Smooth muscle cell (in vitro differentiated cells): ENCODE measurements around the gene RPS10. TPM values are rescaled to one million over a fixed set of nuclear protein-coding genes. Genes with fewer than 3 reads are reported as not detected.

Experiments
- DNase-seq: peaks from one replicate; lab custom pipeline; 2025; ENCODE audit not compliant: unreplicated experiment; lab: John Stamatoyannopoulos, UW
- H2AFZ ChIP-seq: fragments of 200-600 bp; sonication (generic); 2 replicates; pipeline ENCODE4 v1.6.0; 2016; ENCODE audit warnings: antibody characterized with exemption, low read depth, mild to moderate bottlenecking
- H3F3A ChIP-seq: fragments of 200-600 bp; sonication (generic); 2 replicates; pipeline ENCODE4 v1.6.0; 2017; ENCODE audit warnings: antibody characterized with exemption, low read depth
- H3K27ac ChIP-seq: fragments of 200-600 bp; sonication (generic); 2 replicates; pipeline ENCODE4 v1.5.1; 2016; ENCODE audit warnings: low read depth, mild to moderate bottlenecking
- H3K27me3 ChIP-seq: fragments of 200-600 bp; sonication (generic); 2 replicates; pipeline ENCODE4 v1.6.1; 2016; ENCODE audit warnings: low read depth, mild to moderate bottlenecking
- H3K36me3 ChIP-seq: fragments of 200-600 bp; sonication (generic); 2 replicates; pipeline ENCODE4 v1.5.1; 2016; ENCODE audit warnings: low read depth
- H3K4me1 ChIP-seq: fragments of 200-600 bp; sonication (generic); 2 replicates; pipeline ENCODE4 v1.5.1; 2016; ENCODE audit warnings: low read depth
- H3K4me2 ChIP-seq: fragments of 200-600 bp; sonication (generic); 2 replicates; pipeline ENCODE4 v1.6.0; 2016; ENCODE audit warnings: mild to moderate bottlenecking
- H3K4me3 ChIP-seq: fragments of 200-600 bp; sonication (generic); 2 replicates; pipeline ENCODE4 v1.5.1; 2016; ENCODE audit warnings: mild to moderate bottlenecking
- H3K79me2 ChIP-seq: fragments of 200-600 bp; sonication (generic); 2 replicates; pipeline ENCODE4 v1.6.0; 2016; ENCODE audit warnings: low read depth, mild to moderate bottlenecking
- H3K9ac ChIP-seq: fragments of 200-600 bp; sonication (generic); 2 replicates; pipeline ENCODE4 v1.6.0; 2016; ENCODE audit warnings: low read depth
- H3K9me3 ChIP-seq: fragments of 200-600 bp; sonication (generic); replicated peaks from 2 replicates; pipeline ENCODE4 v1.5.1; 2016; ENCODE audit warnings: low read depth
- H4K20me1 ChIP-seq: fragments of 200-600 bp; sonication (generic); 2 replicates; pipeline ENCODE4 v1.6.0; 2016; ENCODE audit warnings: low read depth
- WGBS: methylation state at CpG from one replicate; pipeline ENCODE4 v1.1.7; 2016; ENCODE audit warnings: low lambda C conversion rate; 5-methylcytosine and 5-hydroxymethylcytosine counted together
- polyA plus RNA-seq: library from polyadenylated mRNA; unstranded; fragments of >200 nt; fragmentation: Nextera tagmentation; extraction: Ambion mirVana; gene quantifications from 2 replicates; pipeline ENCODE4 v1.2.1, GENCODE V29; 2016
- total RNA-seq: library from RNA; depleted of rRNA; stranded (reverse); fragments of >200 nt; gene quantifications from 2 replicates; pipeline ENCODE4 v1.2.3, GENCODE V29; 2014
- TF ChIP-seq, protein P1 (sequence below): fragments of 200-600 bp; sonication (generic); IDR thresholded peaks from 2 replicates; pipeline ENCODE4 v1.5.1; 2017; ENCODE audit warnings: borderline replicate concordance, mild to moderate bottlenecking, antibody characterized with exemption; ENCODE audit not compliant: insufficient read depth, poor library complexity, severe bottlenecking

Gene RPS10
- total and polyA plus RNA-seq, 2 experiments from 2014 or later: 660 to 2,498 TPM

DNA sequence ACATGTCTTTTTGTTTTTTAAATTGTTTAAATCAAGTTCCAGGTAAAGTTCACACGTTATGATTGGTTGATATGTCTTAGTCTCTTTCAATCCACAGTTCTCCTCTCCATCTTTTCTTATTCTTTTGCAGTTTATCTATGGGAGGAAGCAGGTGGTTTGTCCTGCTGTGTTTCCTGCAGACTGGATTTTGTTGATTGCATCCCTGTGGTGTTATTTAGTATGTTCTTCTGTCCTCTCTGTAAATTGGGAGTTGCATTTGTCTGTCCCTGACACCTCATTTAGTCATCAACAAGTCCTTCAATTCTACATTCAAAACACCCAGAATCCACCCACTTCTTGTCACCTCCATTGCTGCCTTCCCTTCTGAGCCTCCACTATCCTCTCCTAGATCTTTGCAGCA, 48.1 kb upstream of the RPS10 start:
- no peak overlapping the region for H3K9ac ChIP-seq
- TF ChIP-seq, protein P1, sequence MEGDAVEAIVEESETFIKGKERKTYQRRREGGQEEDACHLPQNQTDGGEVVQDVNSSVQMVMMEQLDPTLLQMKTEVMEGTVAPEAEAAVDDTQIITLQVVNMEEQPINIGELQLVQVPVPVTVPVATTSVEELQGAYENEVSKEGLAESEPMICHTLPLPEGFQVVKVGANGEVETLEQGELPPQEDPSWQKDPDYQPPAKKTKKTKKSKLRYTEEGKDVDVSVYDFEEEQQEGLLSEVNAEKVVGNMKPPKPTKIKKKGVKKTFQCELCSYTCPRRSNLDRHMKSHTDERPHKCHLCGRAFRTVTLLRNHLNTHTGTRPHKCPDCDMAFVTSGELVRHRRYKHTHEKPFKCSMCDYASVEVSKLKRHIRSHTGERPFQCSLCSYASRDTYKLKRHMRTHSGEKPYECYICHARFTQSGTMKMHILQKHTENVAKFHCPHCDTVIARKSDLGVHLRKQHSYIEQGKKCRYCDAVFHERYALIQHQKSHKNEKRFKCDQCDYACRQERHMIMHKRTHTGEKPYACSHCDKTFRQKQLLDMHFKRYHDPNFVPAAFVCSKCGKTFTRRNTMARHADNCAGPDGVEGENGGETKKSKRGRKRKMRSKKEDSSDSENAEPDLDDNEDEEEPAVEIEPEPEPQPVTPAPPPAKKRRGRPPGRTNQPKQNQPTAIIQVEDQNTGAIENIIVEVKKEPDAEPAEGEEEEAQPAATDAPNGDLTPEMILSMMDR: no peak
- DNase-seq: no peak
- H3K36me3 ChIP-seq: no peaks in the 10 kb centered on the region
- H3F3A ChIP-seq: no peaks in the 10 kb centered on the region
- H3K4me1 ChIP-seq: no peaks in the 10 kb centered on the region
- no peaks in the 10 kb centered on the region for H3K79me2 ChIP-seq
- no peak overlapping the region for H3K27ac ChIP-seq
- no peaks in the 10 kb centered on the region for H3K9me3 ChIP-seq
- no peaks in the 10 kb centered on the region for H3K27me3 ChIP-seq
- H4K20me1 ChIP-seq: no peaks in the 10 kb centered on the region
- no peak overlapping the region for H3K4me2 ChIP-seq
- H2AFZ ChIP-seq: no peak overlapping the region
- no peak overlapping the region for H3K4me3 ChIP-seq
- 90% methylated on average over 1 of the region's 1 CpG for WGBS

DNA sequence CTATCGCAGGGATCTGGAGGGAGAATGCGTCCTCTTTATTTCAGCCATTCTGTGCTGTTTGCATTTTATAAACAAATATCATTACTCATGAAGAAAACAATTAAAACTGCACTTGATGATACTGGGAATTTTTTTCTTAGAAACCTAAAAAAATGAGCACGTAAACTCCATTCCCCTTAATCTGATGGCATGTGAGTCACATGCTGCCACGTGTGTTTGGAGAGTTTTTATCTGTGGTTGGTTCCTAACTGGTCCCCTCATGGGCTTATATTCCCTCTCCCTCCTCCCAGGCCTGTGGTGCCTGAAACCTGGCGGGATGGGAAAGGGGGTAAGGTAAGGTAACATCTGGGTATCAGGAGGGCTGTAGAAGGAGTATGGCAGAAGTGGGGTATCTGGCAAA, 46.6 kb upstream of the RPS10 start:
- Histone ChIP-seq H3K36me3 (no peaks in the 10 kb centered on the region), H3K79me2 (no peaks in the 10 kb centered on the region), H3K4me3 (no peak overlapping the region), H2AFZ (no peak overlapping the region), H3K27me3 (no peaks in the 10 kb centered on the region), H4K20me1 (no peaks in the 10 kb centered on the region), H3K4me2 (no peak overlapping the region), H3F3A (no peaks in the 10 kb centered on the region), H3K27ac (no peak overlapping the region), H3K4me1 (no peaks in the 10 kb centered on the region), H3K9ac (no peak overlapping the region), H3K9me3 (no peaks in the 10 kb centered on the region)
- 77% methylated on average over 5 of the region's 5 CpGs for WGBS
- no peak for DNase-seq
- TF ChIP-seq, protein P1: no peak

DNA sequence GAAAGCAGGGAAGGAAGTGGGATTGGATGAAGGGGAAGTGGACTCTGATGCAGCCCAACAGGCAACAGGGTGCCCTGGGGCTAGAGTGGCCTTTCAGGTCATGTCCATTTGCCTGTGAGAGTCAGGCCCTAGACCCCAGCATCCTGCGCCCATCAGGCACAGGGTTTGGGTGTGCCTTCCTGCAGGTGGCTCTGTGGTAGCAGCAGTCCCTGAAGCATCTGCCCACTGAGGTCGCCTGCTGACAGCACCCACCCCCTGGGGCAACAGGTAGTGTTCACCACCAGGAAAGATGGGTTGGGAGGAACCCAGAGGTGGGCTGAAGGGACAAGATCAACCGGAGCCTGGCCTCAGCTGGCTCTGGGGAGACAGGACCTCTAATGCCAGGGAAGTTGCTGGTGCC, 43.6 kb upstream of the RPS10 start:
- no peaks in the 10 kb centered on the region for H3K36me3 ChIP-seq
- no peak overlapping the region for H3K9ac ChIP-seq
- no peaks in the 10 kb centered on the region for H4K20me1 ChIP-seq
- peaks cover 20% of the 10 kb centered on the region for H3K27me3 ChIP-seq
- WGBS: 94% methylated on average over 3 of the region's 3 CpGs
- H3K4me2 ChIP-seq: no peak overlapping the region
- no peak overlapping the region for H3K27ac ChIP-seq
- H2AFZ ChIP-seq: no peak overlapping the region
- H3K4me1 ChIP-seq: peaks cover 4% of the 10 kb centered on the region
- TF ChIP-seq, protein P1: no peak
- H3K79me2 ChIP-seq: no peaks in the 10 kb centered on the region
- DNase-seq: no peak
- H3F3A ChIP-seq: no peaks in the 10 kb centered on the region
- H3K4me3 ChIP-seq: no peak overlapping the region
- H3K9me3 ChIP-seq: no peaks in the 10 kb centered on the region

DNA sequence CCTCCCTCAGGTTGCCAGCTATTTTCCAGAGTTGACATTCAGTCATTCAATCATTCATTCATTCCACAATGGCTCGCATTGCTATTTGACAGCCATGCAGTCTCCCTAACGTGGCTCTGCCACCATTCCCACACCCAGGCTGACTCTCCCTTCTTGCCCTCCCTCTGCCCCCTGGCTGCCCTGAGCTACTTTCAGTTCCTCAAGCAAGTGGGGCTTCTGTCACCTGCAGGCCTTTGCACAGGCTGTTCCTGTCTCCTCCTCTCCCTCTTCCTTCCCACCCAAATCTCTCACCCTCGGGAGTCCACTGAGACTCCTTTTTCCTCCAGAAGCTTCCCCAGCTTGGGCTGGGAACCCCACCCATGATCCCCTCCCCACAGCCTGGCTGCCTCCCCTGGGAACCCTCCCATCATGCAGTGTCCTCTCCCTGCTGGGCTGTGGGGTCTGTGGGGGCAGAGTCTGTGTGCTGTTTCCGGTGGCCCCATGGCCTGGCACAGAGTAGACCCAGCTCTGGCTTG, 42.6 kb upstream of the RPS10 start:
- Histone ChIP-seq H3K79me2 (no peaks in the 10 kb centered on the region), H3K9me3 (no peaks in the 10 kb centered on the region), H3K4me3 (no peak overlapping the region), H3F3A (no peaks in the 10 kb centered on the region), H2AFZ (no peak overlapping the region), H3K4me2 (no peak overlapping the region), H3K27me3 (peaks cover 23% of the 10 kb centered on the region), H3K4me1 (peaks cover 4% of the 10 kb centered on the region), H4K20me1 (no peaks in the 10 kb centered on the region), H3K9ac (no peak overlapping the region), H3K27ac (no peak overlapping the region), H3K36me3 (no peaks in the 10 kb centered on the region)
- TF ChIP-seq, protein P1: no peak
- DNase-seq: no peak
- WGBS: 96% methylated on average over 4 of the region's 4 CpGs
